ENCODE results near the gene DDRGK1.
"Not testable (repeated sequence)": the region's sequence is repeated elsewhere in the genome, so short reads cannot be mapped to it uniquely, and the experiment has no call there.

DDRGK1 gene

DNA sequence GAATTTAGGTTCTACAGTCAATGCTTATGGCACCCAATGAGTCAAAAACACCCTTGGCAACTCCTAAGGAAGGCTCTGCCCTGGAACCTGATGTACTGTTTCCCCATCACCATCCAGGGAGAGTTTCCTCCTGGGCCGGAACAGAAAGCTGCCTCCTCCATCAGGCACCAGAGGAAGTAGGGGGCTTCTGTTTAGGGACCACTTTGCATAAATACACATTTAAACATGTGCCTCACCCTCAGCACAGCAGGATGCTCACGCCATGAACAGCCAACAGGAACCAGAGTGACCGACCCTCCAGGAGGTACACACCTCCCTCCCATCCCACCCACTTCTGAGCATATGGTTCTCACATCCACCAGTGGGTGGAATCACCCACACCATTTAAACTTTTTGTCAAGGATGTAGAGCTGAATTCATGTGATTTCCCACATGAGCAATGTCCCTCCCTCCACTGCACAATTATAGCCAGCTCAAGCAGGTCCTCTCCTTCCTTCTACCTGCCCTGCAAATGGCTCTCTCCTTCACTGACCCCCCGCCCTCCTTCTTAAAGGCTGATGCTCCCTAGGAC is 14.8 kb downstream of the DDRGK1 start:
- no peaks in the 10 kb centered on the region for H3K9me3 ChIP-seq (ENCODE audit: low read depth, low read length)
- no peak for DNase-seq (ENCODE audit: low read depth, low spot score)
- no peak overlapping the region for H3K4me3 ChIP-seq
- no peak overlapping the region for H3K27ac ChIP-seq
- TF ChIP-seq FOXP2 (optimal IDR thresholded peaks at IDR 0.05; ENCODE audit: control extremely low read depth, extremely low read length, insufficient read depth) (no peak), POLR2AphosphoS5 (IDR thresholded peaks at IDR 0.05; ENCODE audit: borderline replicate concordance, low read depth, low read length) (no peak), EZH2 (IDR thresholded peaks at IDR 0.05) (no peak)
- H3K9ac ChIP-seq (ENCODE audit: insufficient read length) = no peak overlapping the region
- peaks cover 37% of the 10 kb centered on the region for H3K36me3 ChIP-seq (ENCODE audit: insufficient read depth, low read length)

DNA sequence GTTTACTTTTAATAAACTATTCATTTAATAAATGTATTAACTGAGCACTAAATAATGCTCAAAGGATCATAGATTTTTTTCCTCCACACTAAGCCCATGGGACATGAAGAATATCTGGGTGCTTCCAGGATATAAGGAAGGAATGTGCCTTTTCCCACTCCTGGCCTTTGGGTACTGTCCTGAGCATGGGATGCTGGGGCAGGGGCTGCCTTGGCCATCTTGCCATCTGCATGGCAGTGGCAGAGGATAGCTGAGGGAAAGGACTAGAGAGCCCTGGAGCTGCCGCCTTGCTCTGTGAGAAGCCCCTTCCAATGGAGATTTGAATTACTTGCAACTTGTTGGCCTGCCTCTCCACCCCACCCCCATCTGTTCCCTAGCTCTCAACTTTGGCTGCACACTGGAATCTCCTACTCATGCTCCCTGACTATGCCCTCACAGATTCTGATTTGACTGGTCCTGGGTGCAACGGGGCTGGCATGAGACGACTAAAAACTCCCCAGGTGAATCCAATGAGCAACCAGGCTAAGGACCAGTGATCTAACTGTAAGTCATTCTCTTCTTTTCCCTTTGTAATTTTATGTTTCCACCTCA is 15.6 kb downstream of the DDRGK1 start:
- Histone ChIP-seq H3K36me3 (ENCODE audit: insufficient read depth, low read length) (peaks cover 29% of the 10 kb centered on the region), H3K4me3 (no peak overlapping the region), H3K9ac (ENCODE audit: insufficient read length) (no peak overlapping the region), H3K27ac (no peak overlapping the region), H3K9me3 (ENCODE audit: low read depth, low read length) (no peaks in the 10 kb centered on the region)
- no peak for DNase-seq (ENCODE audit: low read depth, low spot score)
- TF ChIP-seq EZH2 (IDR thresholded peaks at IDR 0.05) = no peak

DNA sequence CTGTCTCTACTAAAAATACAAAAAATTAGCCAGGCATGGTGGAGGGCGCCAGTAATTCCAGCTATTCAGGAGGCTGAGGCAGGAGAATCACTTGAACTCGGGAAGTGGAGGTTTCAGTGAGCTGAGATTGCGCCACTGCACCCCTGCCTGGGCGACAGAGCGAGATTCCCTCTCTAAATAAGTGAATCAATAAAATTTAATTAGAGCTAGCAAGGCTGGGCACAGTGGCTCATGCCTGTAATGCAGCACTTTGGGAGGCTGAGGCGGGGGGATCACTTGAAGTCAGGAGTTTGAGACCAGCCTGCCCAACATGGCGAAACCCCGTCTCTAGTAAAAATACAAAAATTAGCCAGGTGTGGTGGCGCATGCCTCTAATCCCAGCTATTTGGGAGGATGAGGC is 16.6 kb downstream of the DDRGK1 start:
- not testable (repeated sequence) for H3K27ac ChIP-seq; H3K4me3 ChIP-seq; H3K9me3 ChIP-seq (ENCODE audit: low read depth, low read length); H3K9ac ChIP-seq (ENCODE audit: insufficient read length); DNase-seq (ENCODE audit: low read depth, low spot score)
- peaks cover 26% of the 10 kb centered on the region for H3K36me3 ChIP-seq (ENCODE audit: insufficient read depth, low read length)

DNA sequence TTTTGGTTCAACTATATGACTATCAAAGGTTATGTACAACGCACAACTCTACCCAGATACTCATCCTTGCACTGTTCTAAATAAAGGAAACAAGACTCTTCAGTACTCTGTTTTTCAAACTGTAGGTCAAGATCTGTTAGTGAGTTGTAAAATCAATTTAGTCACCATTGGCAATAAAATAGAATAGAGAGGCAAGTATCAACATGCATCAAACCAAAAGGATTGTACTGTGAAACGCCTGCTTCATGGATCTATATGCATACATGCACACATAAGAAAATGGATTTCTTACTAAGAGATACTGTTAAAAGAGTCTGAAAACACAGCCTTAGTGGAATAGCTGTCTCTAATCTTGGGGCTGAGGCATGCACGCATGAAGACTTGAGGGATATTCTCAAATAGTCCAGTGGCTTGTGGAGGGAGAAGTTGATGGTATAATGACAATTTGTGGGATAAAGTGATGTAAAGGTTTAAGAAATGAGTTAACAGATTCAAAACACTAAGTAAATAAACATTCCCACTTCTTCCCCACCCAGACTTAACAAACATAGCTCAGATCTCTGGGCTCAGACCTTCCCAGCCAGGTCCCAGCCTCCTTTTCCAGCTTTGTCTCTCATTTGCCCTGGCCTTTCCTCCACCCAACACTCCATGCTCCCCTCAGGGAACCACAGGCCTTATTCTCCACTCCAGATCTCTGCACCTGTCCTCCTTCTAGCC is 20.4 kb downstream of the DDRGK1 start:
- TF ChIP-seq FOXP2 (optimal IDR thresholded peaks at IDR 0.05; ENCODE audit: control extremely low read depth, extremely low read length, insufficient read depth) (no peak), EZH2 (IDR thresholded peaks at IDR 0.05) (no peak), POLR2AphosphoS5 (IDR thresholded peaks at IDR 0.05; ENCODE audit: borderline replicate concordance, low read depth, low read length) (no peak)
- no peak overlapping the region for H3K4me3 ChIP-seq
- no peaks in the 10 kb centered on the region for H3K9me3 ChIP-seq (ENCODE audit: low read depth, low read length)
- no peak overlapping the region for H3K9ac ChIP-seq (ENCODE audit: insufficient read length)
- DNase-seq (ENCODE audit: low read depth, low spot score) = no peak
- no peaks in the 10 kb centered on the region for H3K36me3 ChIP-seq (ENCODE audit: insufficient read depth, low read length)
- peak overlapping the region; percentile 38 for H3K27ac ChIP-seq

DNA sequence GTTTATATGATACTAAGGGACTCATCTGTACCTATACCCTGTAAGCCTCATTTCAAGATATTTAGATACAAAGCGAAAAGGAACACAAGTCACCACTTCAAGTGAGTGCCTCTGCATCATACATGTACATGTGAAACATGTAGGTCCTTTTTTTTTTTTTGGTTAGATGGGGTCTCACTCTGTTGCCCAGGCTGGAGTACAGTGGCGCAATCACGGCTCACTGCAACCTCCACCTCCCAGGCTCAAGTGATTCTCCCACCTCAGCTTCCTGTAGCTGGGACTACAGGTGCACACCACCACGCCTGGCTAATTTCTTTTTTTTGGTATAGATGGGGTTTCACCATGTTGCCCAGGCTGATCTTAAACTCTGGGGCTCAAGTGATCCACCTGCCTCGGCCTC is 22.1 kb downstream of the DDRGK1 start:
- not testable (repeated sequence) for H3K9me3 ChIP-seq (ENCODE audit: low read depth, low read length); H3K4me3 ChIP-seq; H3K36me3 ChIP-seq (ENCODE audit: insufficient read depth, low read length); DNase-seq (ENCODE audit: low read depth, low spot score); H3K27ac ChIP-seq; H3K9ac ChIP-seq (ENCODE audit: insufficient read length)

DNA sequence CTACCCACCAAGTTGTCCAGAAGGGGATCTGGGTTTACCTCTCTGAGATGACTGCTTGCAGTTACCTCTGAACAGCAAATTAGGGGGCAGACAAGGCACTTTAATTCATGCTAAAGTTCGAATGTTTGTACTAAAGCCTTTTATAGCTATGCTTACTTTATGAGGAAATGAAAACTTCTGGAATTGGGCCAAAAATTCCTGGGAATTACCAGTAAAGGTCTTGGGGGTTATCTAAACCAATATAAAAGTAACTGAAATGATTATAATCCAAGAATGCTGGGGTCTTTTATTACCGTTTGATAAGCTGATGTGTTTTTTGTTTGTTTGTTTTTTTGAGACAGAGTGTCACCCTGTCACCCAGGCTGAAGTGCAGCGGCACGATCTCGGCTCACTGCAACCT is 23.2 kb downstream of the DDRGK1 start:
- Histone ChIP-seq H3K9me3 (ENCODE audit: low read depth, low read length) (no peaks in the 10 kb centered on the region), H3K27ac (no peak overlapping the region), H3K9ac (ENCODE audit: insufficient read length) (no peak overlapping the region), H3K4me3 (no peak overlapping the region), H3K36me3 (ENCODE audit: insufficient read depth, low read length) (no peaks in the 10 kb centered on the region)
- TF ChIP-seq EZH2 (IDR thresholded peaks at IDR 0.05) = no peak
- TF ChIP-seq FOXP2 (optimal IDR thresholded peaks at IDR 0.05; ENCODE audit: control extremely low read depth, extremely low read length, insufficient read depth) = no peak
- no peak for TF ChIP-seq POLR2AphosphoS5 (IDR thresholded peaks at IDR 0.05; ENCODE audit: borderline replicate concordance, low read depth, low read length)
- DNase-seq (ENCODE audit: low read depth, low spot score) = no peak

DNA sequence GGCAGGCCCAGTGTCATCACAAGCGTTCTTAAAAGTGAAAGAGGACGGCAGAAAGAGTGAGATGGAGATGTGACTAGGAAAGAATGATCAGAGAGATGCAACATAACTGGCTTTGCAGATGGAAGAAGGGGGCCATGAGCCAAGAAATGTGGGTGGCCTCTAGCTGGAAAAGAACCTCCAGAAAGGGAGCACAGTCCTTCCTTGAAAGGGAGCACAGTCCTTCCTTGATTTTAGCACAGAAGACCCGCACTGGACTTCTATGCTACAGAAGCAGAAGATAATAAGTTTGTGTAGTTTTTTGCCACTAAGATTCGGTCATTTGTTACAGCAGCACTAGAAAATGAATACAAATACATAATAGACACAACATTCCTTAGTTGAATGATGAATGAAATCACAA is 24.2 kb downstream of the DDRGK1 start:
- Histone ChIP-seq H3K9ac (ENCODE audit: insufficient read length) (no peak overlapping the region), H3K4me3 (no peak overlapping the region), H3K36me3 (ENCODE audit: insufficient read depth, low read length) (no peaks in the 10 kb centered on the region), H3K9me3 (ENCODE audit: low read depth, low read length) (no peaks in the 10 kb centered on the region), H3K27ac (no peak overlapping the region)
- DNase-seq (ENCODE audit: low read depth, low spot score) = no peak
- TF ChIP-seq EZH2 (IDR thresholded peaks at IDR 0.05) (no peak), POLR2AphosphoS5 (IDR thresholded peaks at IDR 0.05; ENCODE audit: borderline replicate concordance, low read depth, low read length) (no peak), FOXP2 (optimal IDR thresholded peaks at IDR 0.05; ENCODE audit: control extremely low read depth, extremely low read length, insufficient read depth) (no peak)

DNA sequence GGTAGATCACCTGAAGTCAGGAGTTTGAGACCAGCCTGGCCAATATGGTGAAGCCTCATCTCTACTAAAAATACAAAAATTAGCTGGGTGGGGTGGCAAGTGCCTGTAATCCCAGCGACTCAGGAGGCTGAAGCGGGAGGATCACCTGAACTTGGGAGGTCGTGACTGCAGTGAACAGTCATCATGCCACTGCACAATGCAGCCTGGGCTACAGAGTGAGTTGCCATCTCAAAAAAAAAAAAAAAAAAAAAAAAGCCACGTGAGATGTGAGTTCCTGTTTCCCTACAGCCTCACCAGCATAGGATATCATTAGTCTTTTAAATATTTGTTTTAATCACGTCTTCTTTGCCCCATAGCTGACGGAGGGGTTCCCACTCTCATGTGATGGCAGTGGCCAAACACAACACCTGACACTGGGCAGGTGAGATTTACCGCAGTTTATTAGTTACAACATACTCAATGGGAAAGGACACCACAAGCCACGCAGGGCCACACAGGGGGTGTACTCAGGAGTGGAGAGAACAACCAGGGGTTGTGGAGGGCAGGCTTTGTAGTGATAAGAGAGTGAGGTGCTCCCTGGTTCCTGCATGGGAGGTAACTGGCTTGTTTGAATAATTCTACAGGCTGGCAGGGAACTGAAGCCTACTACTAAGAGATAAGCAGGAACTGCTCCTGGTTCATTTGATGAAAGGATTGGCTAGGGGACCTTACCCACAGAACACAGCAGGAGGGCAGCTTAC is 26.6 kb downstream of the DDRGK1 start:
- DNase-seq (ENCODE audit: low read depth, low spot score) = no peak
- Histone ChIP-seq H3K9ac (ENCODE audit: insufficient read length) (no peak overlapping the region), H3K36me3 (ENCODE audit: insufficient read depth, low read length) (no peaks in the 10 kb centered on the region), H3K9me3 (ENCODE audit: low read depth, low read length) (no peaks in the 10 kb centered on the region), H3K27ac (no peak overlapping the region), H3K4me3 (no peak overlapping the region)
- no peak for TF ChIP-seq POLR2AphosphoS5 (IDR thresholded peaks at IDR 0.05; ENCODE audit: borderline replicate concordance, low read depth, low read length)
- no peak for TF ChIP-seq FOXP2 (optimal IDR thresholded peaks at IDR 0.05; ENCODE audit: control extremely low read depth, extremely low read length, insufficient read depth)
- no peak for TF ChIP-seq EZH2 (IDR thresholded peaks at IDR 0.05)
